ENCODE results near the gene MALT1. TPM values are rescaled to one million over a fixed set of nuclear protein-coding genes. Genes with fewer than 3 reads are reported as not detected.

Gene MALT1
- total RNA-seq, 2 experiments from 2014 or later = 14.4 to 18.5 TPM

GRCh38 chr18:58630071-58630470, 41.2 kb upstream of the MALT1 start:
- Histone ChIP-seq H3K4me2 (ENCODE audit: low read length) (no peak overlapping the region), H4K20me1 (ENCODE audit: insufficient read depth, low read length) (no peaks in the 10 kb centered on the region), H3K79me2 (ENCODE audit: insufficient read depth, low read depth, low read length) (no peaks in the 10 kb centered on the region), H3K4me1 (ENCODE audit: insufficient read depth, low read length, poor library complexity, severe bottlenecking) (no peaks in the 10 kb centered on the region), H3K9me2 (ENCODE audit: insufficient read depth, low read length) (no peaks in the 10 kb centered on the region), H3K36me3 (ENCODE audit: insufficient read depth, low read length) (no peaks in the 10 kb centered on the region), H3K9me3 (ENCODE audit: low read length) (no peaks in the 10 kb centered on the region), H3K27ac (ENCODE audit: low read depth, low read length, poor library complexity, severe bottlenecking) (no peak overlapping the region), H3K4me3 (ENCODE audit: low read depth, low read length, poor library complexity, severe bottlenecking) (no peak overlapping the region), H2AFZ (ENCODE audit: low read length) (no peak overlapping the region)
- BruUV-seq (replicated peaks) = no TSS peak
- ChIA-PET CTCF (ENCODE audit: unreplicated experiment) (no interaction called here), POLR2A (no interaction called here)
- TF ChIP-seq EZH2phosphoT487 (IDR thresholded peaks at IDR 0.05; ENCODE audit: borderline replicate concordance, low read depth, low read length) (no peak), CTCF (conservative IDR thresholded peaks at IDR 0.05; ENCODE audit: low read length) (no peak)
- DNase-seq (ENCODE audit: low spot score) = no peak
- intact Hi-C loops (cut with micrococcal nuclease; ENCODE audit: unreplicated experiment) = no loop called here

GRCh38 chr18:58631301-58631700, 40.0 kb upstream of the MALT1 start:
- Histone ChIP-seq H3K79me2 (ENCODE audit: insufficient read depth, low read depth, low read length) (no peaks in the 10 kb centered on the region), H3K4me1 (ENCODE audit: insufficient read depth, low read length, poor library complexity, severe bottlenecking) (no peaks in the 10 kb centered on the region), H3K9me3 (ENCODE audit: low read length) (no peaks in the 10 kb centered on the region), H3K4me2 (ENCODE audit: low read length) (no peak overlapping the region), H4K20me1 (ENCODE audit: insufficient read depth, low read length) (no peaks in the 10 kb centered on the region), H2AFZ (ENCODE audit: low read length) (no peak overlapping the region), H3K27ac (ENCODE audit: low read depth, low read length, poor library complexity, severe bottlenecking) (no peak overlapping the region), H3K4me3 (ENCODE audit: low read depth, low read length, poor library complexity, severe bottlenecking) (no peak overlapping the region), H3K9me2 (ENCODE audit: insufficient read depth, low read length) (no peaks in the 10 kb centered on the region), H3K36me3 (ENCODE audit: insufficient read depth, low read length) (no peaks in the 10 kb centered on the region)
- TF ChIP-seq EZH2phosphoT487 (IDR thresholded peaks at IDR 0.05; ENCODE audit: borderline replicate concordance, low read depth, low read length) (no peak), CTCF (conservative IDR thresholded peaks at IDR 0.05; ENCODE audit: low read length) (no peak)
- no peak for DNase-seq (ENCODE audit: low spot score)
- intact Hi-C loops (cut with micrococcal nuclease; ENCODE audit: unreplicated experiment) = no loop called here
- ChIA-PET POLR2A (no interaction called here), CTCF (ENCODE audit: unreplicated experiment) (no interaction called here)
- no TSS peak for BruUV-seq (replicated peaks)

- ChIA-PET POLR2A (interaction anchor here (0.6 kb wide), 2 partner anchors 27 to 29 kb away, joined by 3 read pairs; no protein-coding TSS in a partner anchor), CTCF (ENCODE audit: unreplicated experiment) (no interaction called here)
- no peak overlapping the region for H2AFZ ChIP-seq (ENCODE audit: low read length)
- no peaks in the 10 kb centered on the region for H3K9me3 ChIP-seq (ENCODE audit: low read length)
- H4K20me1 ChIP-seq (ENCODE audit: insufficient read depth, low read length) = no peaks in the 10 kb centered on the region
- no peaks in the 10 kb centered on the region for H3K36me3 ChIP-seq (ENCODE audit: insufficient read depth, low read length)
- no peaks in the 10 kb centered on the region for H3K4me1 ChIP-seq (ENCODE audit: insufficient read depth, low read length, poor library complexity, severe bottlenecking)
- TF ChIP-seq CTCF (conservative IDR thresholded peaks at IDR 0.05; ENCODE audit: low read length) (no peak), EZH2phosphoT487 (IDR thresholded peaks at IDR 0.05; ENCODE audit: borderline replicate concordance, low read depth, low read length) (no peak)
- no TSS peak for BruUV-seq (replicated peaks)
- H3K4me2 ChIP-seq (ENCODE audit: low read length) = no peak overlapping the region
- no peak overlapping the region for H3K27ac ChIP-seq (ENCODE audit: low read depth, low read length, poor library complexity, severe bottlenecking)
- H3K4me3 ChIP-seq (ENCODE audit: low read depth, low read length, poor library complexity, severe bottlenecking) = no peak overlapping the region
- no peak for DNase-seq (ENCODE audit: low spot score)
- no peaks in the 10 kb centered on the region for H3K9me2 ChIP-seq (ENCODE audit: insufficient read depth, low read length)
- intact Hi-C loops (cut with micrococcal nuclease; ENCODE audit: unreplicated experiment) = no loop called here
- no peaks in the 10 kb centered on the region for H3K79me2 ChIP-seq (ENCODE audit: insufficient read depth, low read depth, low read length)
Observed at GRCh38 chr18:58632552-58632951, 38.7 kb upstream of the MALT1 start.

Data from OCI-LY7 (cell line).